WI38 (cell line): ENCODE data around the gene IFRD2.

ENCODE experiments used
- H3K4me3 ChIP-seq: 2 replicates; pipeline ENCODE4 v1.5.1; 2011; ENCODE audit warnings: low read depth, mild to moderate bottlenecking, control low read depth, low read length
- TF ChIP-seq, protein P1 (sequence below): IDR thresholded peaks from 2 replicates; pipeline ENCODE4 v1.5.1; 2012; ENCODE audit warnings: low read depth, mild to moderate bottlenecking, control low read depth, low read length

The IFRD2 gene

DNA sequence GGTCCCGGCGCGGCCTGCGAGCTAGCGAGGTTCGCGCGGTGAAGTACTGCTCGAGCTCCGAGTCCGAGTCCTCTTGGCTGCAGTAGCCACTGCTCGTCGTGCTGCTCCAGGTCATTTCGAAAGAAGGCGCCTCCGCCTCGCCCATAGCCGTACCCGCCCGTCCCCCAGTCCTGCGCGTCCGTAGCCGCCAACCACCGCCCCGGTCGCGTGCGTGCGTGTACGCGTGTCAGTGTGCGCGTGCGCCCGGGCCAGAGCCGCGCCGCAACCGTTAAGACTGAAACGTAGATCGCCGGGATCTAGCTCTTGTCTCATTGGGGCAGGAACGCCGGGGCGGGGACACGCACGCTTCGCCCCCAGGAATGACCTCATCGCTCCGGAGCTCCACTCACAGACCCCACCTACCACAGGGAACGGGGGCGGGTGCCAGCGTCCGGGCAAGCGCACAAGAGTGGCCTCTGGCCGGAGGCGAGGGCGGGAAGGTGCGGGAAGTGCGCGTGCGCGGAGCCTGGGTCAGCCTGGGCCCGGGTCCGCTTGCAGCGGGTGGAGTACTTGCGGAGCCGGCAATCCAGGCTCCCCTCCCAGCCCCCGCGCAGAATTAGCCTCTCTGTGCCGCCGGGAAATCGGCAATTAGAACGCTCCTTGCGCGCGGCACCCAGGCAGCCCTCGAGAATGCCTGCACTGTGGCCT is 45.1 kb upstream of the IFRD2 start:
- H3K4me3 ChIP-seq: peak overlapping the region; percentile 80
- TF ChIP-seq, protein P1, sequence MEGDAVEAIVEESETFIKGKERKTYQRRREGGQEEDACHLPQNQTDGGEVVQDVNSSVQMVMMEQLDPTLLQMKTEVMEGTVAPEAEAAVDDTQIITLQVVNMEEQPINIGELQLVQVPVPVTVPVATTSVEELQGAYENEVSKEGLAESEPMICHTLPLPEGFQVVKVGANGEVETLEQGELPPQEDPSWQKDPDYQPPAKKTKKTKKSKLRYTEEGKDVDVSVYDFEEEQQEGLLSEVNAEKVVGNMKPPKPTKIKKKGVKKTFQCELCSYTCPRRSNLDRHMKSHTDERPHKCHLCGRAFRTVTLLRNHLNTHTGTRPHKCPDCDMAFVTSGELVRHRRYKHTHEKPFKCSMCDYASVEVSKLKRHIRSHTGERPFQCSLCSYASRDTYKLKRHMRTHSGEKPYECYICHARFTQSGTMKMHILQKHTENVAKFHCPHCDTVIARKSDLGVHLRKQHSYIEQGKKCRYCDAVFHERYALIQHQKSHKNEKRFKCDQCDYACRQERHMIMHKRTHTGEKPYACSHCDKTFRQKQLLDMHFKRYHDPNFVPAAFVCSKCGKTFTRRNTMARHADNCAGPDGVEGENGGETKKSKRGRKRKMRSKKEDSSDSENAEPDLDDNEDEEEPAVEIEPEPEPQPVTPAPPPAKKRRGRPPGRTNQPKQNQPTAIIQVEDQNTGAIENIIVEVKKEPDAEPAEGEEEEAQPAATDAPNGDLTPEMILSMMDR: no peak

GRCh38 chr3:50336452-50337174 is 44.4 kb upstream of the IFRD2 start:
- TF ChIP-seq, protein P1: no peak
- peak overlapping the region; percentile 80 for H3K4me3 ChIP-seq

DNA sequence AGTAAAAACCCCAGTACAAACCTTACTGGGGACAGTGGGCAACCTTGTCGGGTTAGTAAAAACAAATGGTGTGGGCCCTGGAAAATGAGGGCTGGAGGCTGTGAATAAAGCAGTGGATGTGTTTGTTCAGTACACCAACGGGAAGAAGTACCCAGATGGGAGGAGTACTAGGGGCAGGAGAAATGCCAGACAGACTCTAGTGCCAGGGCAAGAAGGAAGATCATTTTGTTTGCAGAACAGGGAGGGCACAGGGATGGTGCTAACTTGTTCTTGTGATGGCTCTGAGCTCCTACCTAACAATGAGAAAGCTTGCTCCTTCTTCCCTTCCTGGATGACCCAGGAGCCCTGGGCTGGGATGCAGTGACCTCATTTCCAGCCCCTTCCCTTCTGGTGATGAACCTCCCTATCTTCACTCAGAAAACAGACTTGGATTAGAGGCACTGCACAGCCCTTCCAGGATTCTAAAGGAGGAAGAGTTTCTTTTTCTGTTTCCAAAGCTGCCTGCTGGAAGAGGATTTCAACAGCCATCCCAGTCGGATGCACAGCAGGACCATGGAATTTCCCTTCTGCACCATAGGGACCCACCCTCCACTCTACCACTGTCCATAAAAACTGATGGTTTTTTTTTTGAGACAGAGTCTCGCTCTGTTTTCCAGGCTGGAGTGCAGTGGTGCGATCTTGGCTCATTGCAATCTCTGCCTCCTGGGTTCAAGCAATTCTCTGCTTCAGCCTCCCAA is 42.3 kb upstream of the IFRD2 start:
- TF ChIP-seq, protein P1: no peak
- H3K4me3 ChIP-seq: no peak overlapping the region; the same call in 1 of the 2 replicates

GRCh38 chr3:50333744-50334328 is 41.6 kb upstream of the IFRD2 start:
- TF ChIP-seq, protein P1: no peak
- H3K4me3 ChIP-seq: no peak overlapping the region

GRCh38 chr3:50331364-50331907 is 39.2 kb upstream of the IFRD2 start:
- TF ChIP-seq, protein P1: no peak
- no peak overlapping the region for H3K4me3 ChIP-seq

- TF ChIP-seq, protein P1: no peak
- no peak overlapping the region for H3K4me3 ChIP-seq
Measured at GRCh38 chr3:50330330-50330729, 38.1 kb upstream of the IFRD2 start.
